ENCODE measurements around the gene CRB3.

DNA sequence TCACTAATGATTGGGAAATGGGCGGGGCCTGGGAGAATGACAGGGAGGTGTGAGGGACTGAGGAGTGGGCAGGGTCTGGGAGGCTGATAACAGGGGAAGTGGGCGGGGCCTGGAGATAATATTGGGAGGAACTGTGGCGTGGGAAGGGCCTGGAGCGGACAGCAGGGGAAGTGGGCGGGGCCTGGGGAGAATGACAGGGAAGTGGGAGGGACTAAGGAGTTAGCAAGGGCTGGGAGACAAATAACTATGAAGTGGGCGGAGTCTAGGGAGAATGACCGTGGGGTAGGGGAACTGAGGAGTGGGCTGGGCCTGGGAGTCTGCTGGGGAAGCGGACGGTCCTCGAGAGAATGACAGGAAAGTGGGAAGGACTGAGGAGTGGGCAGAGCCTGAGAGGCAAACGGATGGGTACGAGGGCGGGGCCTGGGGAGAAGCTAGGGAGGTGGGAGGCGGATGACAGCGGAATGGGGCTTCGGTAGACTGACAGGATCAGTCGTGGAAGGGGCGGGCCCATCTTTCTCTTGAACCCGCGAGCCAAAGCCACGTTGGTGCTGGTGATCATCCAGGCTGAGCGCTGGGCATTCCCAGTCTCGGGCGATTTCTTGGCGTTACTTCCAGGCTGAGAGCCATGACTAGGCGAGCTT lies 52.1 kb downstream of the CRB3 start:
- TF ChIP-seq, protein P1, sequence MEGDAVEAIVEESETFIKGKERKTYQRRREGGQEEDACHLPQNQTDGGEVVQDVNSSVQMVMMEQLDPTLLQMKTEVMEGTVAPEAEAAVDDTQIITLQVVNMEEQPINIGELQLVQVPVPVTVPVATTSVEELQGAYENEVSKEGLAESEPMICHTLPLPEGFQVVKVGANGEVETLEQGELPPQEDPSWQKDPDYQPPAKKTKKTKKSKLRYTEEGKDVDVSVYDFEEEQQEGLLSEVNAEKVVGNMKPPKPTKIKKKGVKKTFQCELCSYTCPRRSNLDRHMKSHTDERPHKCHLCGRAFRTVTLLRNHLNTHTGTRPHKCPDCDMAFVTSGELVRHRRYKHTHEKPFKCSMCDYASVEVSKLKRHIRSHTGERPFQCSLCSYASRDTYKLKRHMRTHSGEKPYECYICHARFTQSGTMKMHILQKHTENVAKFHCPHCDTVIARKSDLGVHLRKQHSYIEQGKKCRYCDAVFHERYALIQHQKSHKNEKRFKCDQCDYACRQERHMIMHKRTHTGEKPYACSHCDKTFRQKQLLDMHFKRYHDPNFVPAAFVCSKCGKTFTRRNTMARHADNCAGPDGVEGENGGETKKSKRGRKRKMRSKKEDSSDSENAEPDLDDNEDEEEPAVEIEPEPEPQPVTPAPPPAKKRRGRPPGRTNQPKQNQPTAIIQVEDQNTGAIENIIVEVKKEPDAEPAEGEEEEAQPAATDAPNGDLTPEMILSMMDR (IDR thresholded peaks at IDR 0.05) = no peak
- TF ChIP-seq POLR2A (IDR thresholded peaks at IDR 0.05) = no peak

All from testis (tissue), 2 donors.